GM08714 (cell line): ENCODE measurements around the gene ZNF506.

Source experiments
- H3K4me3 ChIP-seq: fragments of 200-500 bp; sonication (Bioruptor generic); 2 replicates; pipeline ENCODE4 v1.5.1; 2014; ENCODE audit warnings: mild to moderate bottlenecking, low read length, inconsistent platforms
- ZNF274 ChIP-seq: IDR thresholded peaks from 2 replicates; pipeline ENCODE4 v1.6.1; 2012; ENCODE audit warnings: mild to moderate bottlenecking, low read depth, low read length

The ZNF506 gene

GRCh38 chr19:19743176-19743575 is 78.4 kb downstream of the ZNF506 start:
- no peak for TF ChIP-seq ZNF274
- H3K4me3 ChIP-seq: no peak overlapping the region

- no peak overlapping the region for H3K4me3 ChIP-seq
- no peak for TF ChIP-seq ZNF274
Measured at GRCh38 chr19:19742773-19743172, 78.8 kb downstream of the ZNF506 start.
